A549 (cell line): ENCODE measurements around the gene GHDC. TPM values are rescaled to one million over a fixed set of nuclear protein-coding genes. Genes with fewer than 3 reads are reported as not detected.
A peak's percentile ranks its signal among the peaks of the same experiment; 100 is the strongest.

Source experiments
- ATAC-seq, 2 experiments: fragments of 200-7000 bp in 1 of 2; fragments of >200 bp in 1 of 2; cut with Nextera tagmentation in 1 of 2; cut with Tn5 transposase in 1 of 2; 3 replicates each; pipeline versions ENCODE4 v1.8.0 to v1.9.1; 2018 to 2020; ENCODE audit warnings: mild to moderate bottlenecking in 1 of 2, moderate library complexity in 1 of 2
- CTCF ChIA-PET: fragments of 300-600 bp; sonication (Branson Sonifier 250); formaldehyde crosslinking; extraction: SDS; loops from one replicate; lab custom pipeline; 2021; ENCODE audit warnings: antibody characterized with exemption, inconsistent platforms; lab: Yijun Ruan, JAX
- POLR2A ChIA-PET: fragments of 350-600 bp; formaldehyde crosslinking; extraction: SDS; loops from one replicate; lab custom pipeline; 2021; ENCODE audit warnings: antibody characterized with exemption, inconsistent platforms; lab: Yijun Ruan, JAX
- DNase-seq, 2 experiments: peaks; one replicate each; pipeline versions ENCODE4 v3.0.0 to v3.0.0-alpha.2; 2011 to 2016; ENCODE audit warnings: low read depth in 1 of 2, low spot score in 1 of 2
- FAIRE-seq: peaks from 2 replicates; lab custom pipeline; 2011; peaks lifted over from hg19 to GRCh38; lab: Jason Lieb, UNC
- H3K27ac ChIP-seq, 2 experiments: fragments of >200 bp; sonication (Bioruptor Twin); formaldehyde crosslinking; 3 replicates each; pipeline ENCODE4 v1.5.1; 2016 to 2017
- H3K4me1 ChIP-seq: fragments of >200 bp; sonication (Bioruptor Twin); formaldehyde crosslinking; 3 replicates; pipeline ENCODE4 v1.6.1; 2016
- H3K4me2 ChIP-seq: fragments of >200 bp; sonication (Bioruptor Twin); formaldehyde crosslinking; 3 replicates; pipeline ENCODE4 v1.6.1; 2016
- H3K4me3 ChIP-seq: fragments of >200 bp; sonication (Bioruptor Twin); formaldehyde crosslinking; 3 replicates; pipeline ENCODE4 v1.5.1; 2016
- H3K9me3 ChIP-seq: fragments of >200 bp; sonication (Bioruptor Twin); formaldehyde crosslinking; 3 replicates; pipeline ENCODE4 v1.6.1; 2016
- EHMT2 ChIP-seq: fragments of 200-600 bp; sonication (generic); IDR thresholded peaks from 2 replicates; pipeline ENCODE4 v1.6.1; 2016; ENCODE audit warnings: antibody characterized with exemption, low read depth, mild to moderate bottlenecking, moderate library complexity
- EP300 ChIP-seq, 2 experiments: fragments of >200 bp; sonication (Bioruptor Twin); formaldehyde crosslinking; IDR thresholded peaks; 2 replicates in 1 of 2; 3 replicates in 1 of 2; pipeline ENCODE4 v1.6.1; 2016 to 2017
- ESRRA ChIP-seq: fragments of 150-350 bp; IDR thresholded peaks from 2 replicates; pipeline ENCODE4 v1.6.1; 2014; ENCODE audit warnings: mild to moderate bottlenecking, low read length, borderline replicate concordance
- FOSB ChIP-seq: fragments of 250-450 bp; sonication (Bioruptor Pico); IDR thresholded peaks from 2 replicates; pipeline ENCODE4 v1.5.0; 2020; ENCODE audit warnings: mild to moderate bottlenecking, moderate library complexity
- FOSL2 ChIP-seq, 2 experiments: fragments of 450-650 bp in 1 of 2; fragments of >200 bp in 1 of 2; sonication (Bioruptor Twin) in 1 of 2; formaldehyde crosslinking; IDR thresholded peaks; 2 replicates each; pipeline versions ENCODE4 v1.5.0 to v1.6.1; 2016 to 2020; ENCODE audit warnings: mild to moderate bottlenecking in 1 of 2, moderate library complexity in 1 of 2
- HEYL ChIP-seq: fragments of 250-450 bp; sonication (Bioruptor Pico); IDR thresholded peaks from 2 replicates; pipeline ENCODE4 v1.8.0; 2021; ENCODE audit warnings: mild to moderate bottlenecking, moderate library complexity
- HOXA7 ChIP-seq: fragments of 250-450 bp; sonication (Bioruptor Pico); IDR thresholded peaks from 2 replicates; pipeline ENCODE4 v1.5.0; 2020; ENCODE audit warnings: mild to moderate bottlenecking, moderate library complexity
- HOXB5 ChIP-seq: fragments of 250-450 bp; sonication (Bioruptor Pico); IDR thresholded peaks from 2 replicates; pipeline ENCODE4 v1.5.0; 2020; ENCODE audit warnings: mild to moderate bottlenecking, moderate library complexity
- JUN ChIP-seq, 2 experiments: fragments of >200 bp; sonication (Bioruptor Twin); formaldehyde crosslinking; IDR thresholded peaks; 2 replicates in 1 of 2; 3 replicates in 1 of 2; pipeline ENCODE4 v1.6.1; 2016 to 2017
- KDM1A ChIP-seq: fragments of 200-600 bp; sonication (generic); IDR thresholded peaks from 2 replicates; pipeline ENCODE4 v1.6.1; 2016; ENCODE audit warnings: low read depth, mild to moderate bottlenecking
- MAFK ChIP-seq: fragments of 450-650 bp; IDR thresholded peaks from 2 replicates; pipeline ENCODE4 v1.6.1; 2014; ENCODE audit not compliant: partially characterized antibody
- MYC ChIP-seq: IDR thresholded peaks from 2 replicates; pipeline ENCODE4 v1.6.1; 2012; ENCODE audit warnings: mild to moderate bottlenecking, inconsistent platforms, low read length, improper control_type of control experiment, borderline replicate concordance
- NFE2L2 ChIP-seq: fragments of 150-350 bp; conservative IDR thresholded peaks from 2 replicates; pipeline ENCODE4 v1.6.1; 2014; ENCODE audit warnings: low read length
- NPAS2 ChIP-seq: fragments of 250-450 bp; sonication (Bioruptor Pico); IDR thresholded peaks from 2 replicates; pipeline ENCODE4 v1.8.0; 2022; ENCODE audit warnings: mild to moderate bottlenecking, moderate library complexity, borderline replicate concordance
- PHF8 ChIP-seq: fragments of 200-600 bp; sonication (generic); IDR thresholded peaks from 2 replicates; pipeline ENCODE4 v1.6.1; 2016; ENCODE audit warnings: low read depth, mild to moderate bottlenecking, antibody characterized with exemption, moderate library complexity, borderline replicate concordance
- POLR2A ChIP-seq: IDR thresholded peaks from 2 replicates; pipeline ENCODE4 v1.6.1; 2012; ENCODE audit warnings: mild to moderate bottlenecking, low read length
- POLR2AphosphoS2 ChIP-seq: conservative IDR thresholded peaks from 2 replicates; pipeline ENCODE4 v1.6.1; 2012; ENCODE audit warnings: low read length, improper control_type of control experiment, inconsistent platforms
- RAD21 ChIP-seq, 2 experiments: fragments of >200 bp in 1 of 2; sonication (Bioruptor Twin) in 1 of 2; formaldehyde crosslinking in 1 of 2; IDR thresholded peaks in 1 of 2; conservative IDR thresholded peaks in 1 of 2; 2 replicates in 1 of 2; 3 replicates in 1 of 2; pipeline ENCODE4 v1.6.1; 2012 to 2018; ENCODE audit warnings: inconsistent platforms in 1 of 2
- RNF2 ChIP-seq: fragments of 200-600 bp; sonication (generic); IDR thresholded peaks from 2 replicates; pipeline ENCODE4 v1.6.1; 2016; ENCODE audit warnings: low read depth, mild to moderate bottlenecking, antibody characterized with exemption, moderate library complexity, borderline replicate concordance
- SREBF2 ChIP-seq: fragments of 450-650 bp; IDR thresholded peaks from 2 replicates; pipeline ENCODE4 v1.6.1; 2014; ENCODE audit warnings: mild to moderate bottlenecking, moderate library complexity
- TFCP2L1 ChIP-seq: fragments of 250-450 bp; sonication (Bioruptor Pico); IDR thresholded peaks from 2 replicates; pipeline ENCODE4 v1.5.0; 2021; ENCODE audit warnings: mild to moderate bottlenecking
- ZFP36 ChIP-seq: fragments of 450-650 bp; IDR thresholded peaks from 2 replicates; pipeline ENCODE4 v1.6.1; 2014; ENCODE audit warnings: borderline replicate concordance; ENCODE audit not compliant: partially characterized antibody
- ZNF302 ChIP-seq: fragments of 250-450 bp; sonication (Bioruptor Pico); IDR thresholded peaks from 2 replicates; pipeline ENCODE4 v1.9.0; 2021; ENCODE audit warnings: inconsistent platforms, mild to moderate bottlenecking, moderate library complexity
- whole genome bisulfite sequencing: methylation state at CpG from one replicate; pipeline ENCODE4 v1.1.6; 2017; ENCODE audit errors: missing lambda C conversion rate; 5-methylcytosine and 5-hydroxymethylcytosine counted together
- polyA plus RNA-seq, 4 experiments: library from polyadenylated mRNA; depleted of rRNA in 3 of 4; stranded (reverse); fragments of >200 nt; fragmentation: RNase III in 1 of 4; extraction: RNeasy Plus Mini Kit Qiagen cat#74134 plus additional on column Dnase treatment in 1 of 4; gene quantifications; 2 replicates in 3 of 4; 3 replicates in 1 of 4; pipeline ENCODE4 v1.2.3, GENCODE V29; 2011 to 2017
- TF ChIP-seq, protein P1 (sequence below): fragments of 250-450 bp; sonication (Bioruptor Pico); IDR thresholded peaks from 2 replicates; pipeline ENCODE4 v1.5.0; 2020; ENCODE audit warnings: low read depth, mild to moderate bottlenecking, moderate library complexity
- TF ChIP-seq, protein P2 (sequence below): IDR thresholded peaks from 2 replicates; pipeline ENCODE4 v1.6.1; 2012
- TF ChIP-seq, protein P3 (sequence below): fragments of >200 bp; sonication (Bioruptor Twin); formaldehyde crosslinking; IDR thresholded peaks from 3 replicates; pipeline ENCODE4 v1.5.1; 2016

The GHDC gene
- polyA plus RNA-seq, 2 of the 4 experiments (the other 2 are of a cell fraction) = 12.3 to 23.4 TPM

DNA sequence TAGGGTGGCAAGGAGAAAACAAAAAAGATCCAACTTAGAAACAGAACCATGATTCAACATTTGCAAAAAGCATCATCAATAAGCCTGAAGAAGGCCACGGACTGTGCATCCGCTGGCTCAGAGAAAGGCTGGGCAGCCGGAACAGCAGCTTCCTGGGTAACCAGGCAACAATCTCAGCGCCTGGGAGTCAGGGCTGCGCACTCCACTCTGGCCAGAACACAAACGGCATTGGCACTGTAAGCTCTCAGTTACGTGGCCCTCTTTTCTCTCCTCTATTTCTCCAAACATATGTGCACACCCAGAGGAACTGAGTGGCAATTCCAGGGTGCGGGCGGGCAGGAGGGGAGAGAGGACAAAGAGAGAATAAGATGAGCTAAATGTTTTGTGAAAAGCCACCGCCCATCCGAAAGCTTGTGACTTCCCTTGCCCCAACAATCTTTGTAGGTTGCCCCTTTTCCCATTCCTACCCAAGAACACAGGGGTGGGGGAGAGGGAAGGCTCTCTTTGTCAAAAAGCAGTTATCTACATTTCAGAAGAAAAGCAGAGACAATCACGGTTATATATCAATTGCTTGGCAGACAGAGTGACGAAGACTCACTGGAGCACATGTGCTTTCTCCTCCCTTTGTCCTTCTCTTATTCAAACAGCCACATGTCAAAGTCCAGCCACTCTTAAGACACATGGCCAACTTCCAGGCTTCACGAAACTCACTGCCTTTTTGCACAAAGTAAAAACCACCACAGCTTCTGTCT lies 6.6 kb upstream of the GHDC start:
- Histone ChIP-seq H3K9me3 (no peaks in the 10 kb centered on the region), H3K27ac (peak overlapping the region in 1 of 2 experiments; percentile 19; a peak in 1 of 6 replicates), H3K4me1 (peaks cover 20% of the 10 kb centered on the region), H3K4me3 (no peak overlapping the region), H3K4me2 (peak overlapping the region; percentile 25; the same call in 1 of the 3 replicates)
- ATAC-seq = no peak; a peak in 1 of 6 replicates
- no peak for FAIRE-seq
- no peak for DNase-seq
- no peak for TF ChIP-seq ZFP36
- no peak for TF ChIP-seq NFE2L2
- TF ChIP-seq SREBF2 = no peak
- TF ChIP-seq EHMT2 = no peak
- TF ChIP-seq, protein P1, sequence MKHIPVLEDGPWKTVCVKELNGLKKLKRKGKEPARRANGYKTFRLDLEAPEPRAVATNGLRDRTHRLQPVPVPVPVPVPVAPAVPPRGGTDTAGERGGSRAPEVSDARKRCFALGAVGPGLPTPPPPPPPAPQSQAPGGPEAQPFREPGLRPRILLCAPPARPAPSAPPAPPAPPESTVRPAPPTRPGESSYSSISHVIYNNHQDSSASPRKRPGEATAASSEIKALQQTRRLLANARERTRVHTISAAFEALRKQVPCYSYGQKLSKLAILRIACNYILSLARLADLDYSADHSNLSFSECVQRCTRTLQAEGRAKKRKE = no peak
- no peak for TF ChIP-seq HEYL (CRISPR knock-in tag)
- no peak for TF ChIP-seq KDM1A
- TF ChIP-seq, protein P2, sequence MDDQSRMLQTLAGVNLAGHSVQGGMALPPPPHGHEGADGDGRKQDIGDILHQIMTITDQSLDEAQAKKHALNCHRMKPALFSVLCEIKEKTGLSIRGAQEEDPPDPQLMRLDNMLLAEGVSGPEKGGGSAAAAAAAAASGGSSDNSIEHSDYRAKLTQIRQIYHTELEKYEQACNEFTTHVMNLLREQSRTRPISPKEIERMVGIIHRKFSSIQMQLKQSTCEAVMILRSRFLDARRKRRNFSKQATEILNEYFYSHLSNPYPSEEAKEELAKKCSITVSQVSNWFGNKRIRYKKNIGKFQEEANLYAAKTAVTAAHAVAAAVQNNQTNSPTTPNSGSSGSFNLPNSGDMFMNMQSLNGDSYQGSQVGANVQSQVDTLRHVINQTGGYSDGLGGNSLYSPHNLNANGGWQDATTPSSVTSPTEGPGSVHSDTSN = no peak
- TF ChIP-seq RNF2 = no peak
- no peak for TF ChIP-seq NPAS2 (CRISPR knock-in tag)
- TF ChIP-seq TFCP2L1 (CRISPR knock-in tag) = no peak
- TF ChIP-seq MAFK = no peak
- TF ChIP-seq ESRRA = no peak
- TF ChIP-seq PHF8 = no peak
- no peak for TF ChIP-seq HOXB5
- no peak for TF ChIP-seq HOXA7 (CRISPR knock-in tag)
- TF ChIP-seq FOSL2 (IDR thresholded peaks at IDR 0.05) = no peak
- TF ChIP-seq FOSL2 (CRISPR knock-in tag; IDR thresholded peaks at IDR 0.05) = no peak
- POLR2A ChIA-PET = no interaction called here
- 76% methylated on average over 14 of the region's 14 CpGs for WGBS
- CTCF ChIA-PET = interaction anchor here (0.7 to 3.0 kb wide), 9 partner anchors 8 to 317 kb away, joined by 3 to 14 read pairs (median 3); partner anchors contain the start of gene HCRT

DNA sequence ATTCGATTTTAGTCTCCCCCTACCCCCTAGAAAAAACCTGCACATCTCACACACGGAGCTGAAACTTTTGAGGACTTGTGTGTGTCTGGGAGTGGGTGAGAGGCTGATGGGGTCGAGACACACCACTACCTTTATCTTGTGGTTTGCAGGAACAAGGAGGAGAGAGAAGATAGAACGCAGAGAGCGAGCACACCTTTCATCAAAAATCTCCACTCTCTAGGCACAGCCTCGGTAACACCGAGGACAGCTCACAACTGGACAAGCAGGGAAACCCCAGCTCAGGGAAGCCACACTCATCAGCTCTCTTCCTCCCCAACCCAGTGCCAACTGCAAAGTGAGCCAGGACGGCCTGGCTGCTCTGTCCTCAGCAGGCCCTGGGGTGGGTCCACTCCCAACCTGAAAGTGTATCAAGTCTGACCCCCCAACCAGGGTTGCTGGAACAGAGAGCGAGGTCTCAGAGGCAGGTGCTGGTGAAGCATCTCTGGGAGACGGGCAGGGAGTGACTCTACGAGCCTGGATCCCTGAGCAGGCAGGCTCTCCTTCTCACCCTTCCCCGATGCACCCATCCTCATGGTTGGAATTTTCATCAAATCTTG lies 5.2 kb upstream of the GHDC start:
- Histone ChIP-seq H3K9me3 (no peaks in the 10 kb centered on the region), H3K27ac (no peak overlapping the region), H3K4me2 (no peak overlapping the region), H3K4me1 (peaks cover 14% of the 10 kb centered on the region), H3K4me3 (no peak overlapping the region)
- FAIRE-seq (no peak), ATAC-seq (no peak), DNase-seq (no peak)
- 79% methylated on average over 12 of the region's 12 CpGs for WGBS
- CTCF ChIA-PET = interaction anchor here (0.7 to 6.7 kb wide), 8 partner anchors 12 to 318 kb away, joined by 3 to 76 read pairs (median 3); partner anchors contain the start of genes HCRT and KCNH4
- no peak for TF ChIP-seq NPAS2 (CRISPR knock-in tag)
- no peak for TF ChIP-seq MAFK
- no peak for TF ChIP-seq MYC
- TF ChIP-seq, protein P3, sequence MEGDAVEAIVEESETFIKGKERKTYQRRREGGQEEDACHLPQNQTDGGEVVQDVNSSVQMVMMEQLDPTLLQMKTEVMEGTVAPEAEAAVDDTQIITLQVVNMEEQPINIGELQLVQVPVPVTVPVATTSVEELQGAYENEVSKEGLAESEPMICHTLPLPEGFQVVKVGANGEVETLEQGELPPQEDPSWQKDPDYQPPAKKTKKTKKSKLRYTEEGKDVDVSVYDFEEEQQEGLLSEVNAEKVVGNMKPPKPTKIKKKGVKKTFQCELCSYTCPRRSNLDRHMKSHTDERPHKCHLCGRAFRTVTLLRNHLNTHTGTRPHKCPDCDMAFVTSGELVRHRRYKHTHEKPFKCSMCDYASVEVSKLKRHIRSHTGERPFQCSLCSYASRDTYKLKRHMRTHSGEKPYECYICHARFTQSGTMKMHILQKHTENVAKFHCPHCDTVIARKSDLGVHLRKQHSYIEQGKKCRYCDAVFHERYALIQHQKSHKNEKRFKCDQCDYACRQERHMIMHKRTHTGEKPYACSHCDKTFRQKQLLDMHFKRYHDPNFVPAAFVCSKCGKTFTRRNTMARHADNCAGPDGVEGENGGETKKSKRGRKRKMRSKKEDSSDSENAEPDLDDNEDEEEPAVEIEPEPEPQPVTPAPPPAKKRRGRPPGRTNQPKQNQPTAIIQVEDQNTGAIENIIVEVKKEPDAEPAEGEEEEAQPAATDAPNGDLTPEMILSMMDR = no peak
- TF ChIP-seq JUN (IDR thresholded peaks at IDR 0.05) = no peak
- no peak for TF ChIP-seq ZNF302
- TF ChIP-seq HOXA7 (CRISPR knock-in tag) = no peak
- TF ChIP-seq FOSB (CRISPR knock-in tag) = no peak
- no peak for TF ChIP-seq POLR2AphosphoS2
- TF ChIP-seq RNF2 = no peak
- TF ChIP-seq EP300 (IDR thresholded peaks at IDR 0.05) = no peak
- no peak for TF ChIP-seq NFE2L2
- TF ChIP-seq POLR2A = no peak
- TF ChIP-seq SREBF2 = no peak
- TF ChIP-seq HOXB5 = no peak
- TF ChIP-seq RAD21 (conservative IDR thresholded peaks at IDR 0.05 in 1 of 2, IDR thresholded peaks at IDR 0.05 in 1 of 2) = no peak
- POLR2A ChIA-PET = no interaction called here
